NCI-H510A (cell line): ENCODE results near the gene ZNRD2.
"Not testable (repeated sequence)": the region's sequence is repeated elsewhere in the genome, so short reads cannot be mapped to it uniquely, and the experiment has no call there.

Source experiments
- DNase-seq: peaks from one replicate; lab custom pipeline; 2025; lab: John Stamatoyannopoulos, UW

Gene ZNRD2

GRCh38 chr11:65569973-65570918 lies at the start of gene ZNRD2:
Gene ZNRD2, plus strand, starts transcription at chr11:65570477. Its CDS starts 15 bp downstream, at chr11:65570492.
- peak; percentile 97 for DNase-seq

GRCh38 chr11:65521777-65522521 lies 48.3 kb upstream of the ZNRD2 start:
- not testable (repeated sequence) for DNase-seq

- not testable (repeated sequence) for DNase-seq
Observed at GRCh38 chr11:65522718-65523630, 47.3 kb upstream of the ZNRD2 start.

- not testable (repeated sequence) for DNase-seq
Observed at GRCh38 chr11:65523631-65523968, 46.7 kb upstream of the ZNRD2 start.

GRCh38 chr11:65524014-65524740 lies 46.1 kb upstream of the ZNRD2 start:
- DNase-seq: no peak

- DNase-seq: no peak
Observed at GRCh38 chr11:65524741-65525545, 45.3 kb upstream of the ZNRD2 start, which contains the start of gene SCYL1. Gene SCYL1, plus strand, starts transcription at chr11:65525083. Its CDS starts 71 bp downstream, at chr11:65525154.

- no peak for DNase-seq
Observed at GRCh38 chr11:65525546-65526480, 44.5 kb upstream of the ZNRD2 start.

GRCh38 chr11:65526744-65527143 lies 43.5 kb upstream of the ZNRD2 start:
- no peak for DNase-seq

GRCh38 chr11:65528819-65529350 lies 41.4 kb upstream of the ZNRD2 start:
- no peak for DNase-seq

GRCh38 chr11:65529475-65530156 lies 40.7 kb upstream of the ZNRD2 start:
- DNase-seq: no peak

- no peak for DNase-seq
Observed at GRCh38 chr11:65530157-65530496, 40.1 kb upstream of the ZNRD2 start.

GRCh38 chr11:65532388-65533064 lies 37.8 kb upstream of the ZNRD2 start:
- no peak for DNase-seq

- no peak for DNase-seq
Observed at GRCh38 chr11:65535102-65535501, 35.2 kb upstream of the ZNRD2 start.

GRCh38 chr11:65536412-65537295 lies 33.6 kb upstream of the ZNRD2 start:
- no peak for DNase-seq

GRCh38 chr11:65537296-65537597 lies 33.0 kb upstream of the ZNRD2 start:
- no peak for DNase-seq

- no peak for DNase-seq
Observed at GRCh38 chr11:65537620-65538231, 32.6 kb upstream of the ZNRD2 start.
